Neuronal stem cell (in vitro differentiated cells): ENCODE results near the gene TMEM47.

Experiments used
- DNase-seq: peaks from one replicate; pipeline ENCODE4 v3.0.0-alpha.2; 2013; ENCODE audit warnings: low spot score
- H2AFZ ChIP-seq: one replicate; pipeline ENCODE4 v1.6.1; 2013; ENCODE audit warnings: mild to moderate bottlenecking, low read length, inconsistent platforms
- H2AK5ac ChIP-seq: 2 replicates; pipeline ENCODE4 v1.6.1; 2013; ENCODE audit warnings: low read depth, mild to moderate bottlenecking, inconsistent platforms, low read length, moderate library complexity, mixed read lengths
- H2BK120ac ChIP-seq: 2 replicates; pipeline ENCODE4 v1.6.1; 2013; ENCODE audit warnings: low read depth, mild to moderate bottlenecking, inconsistent platforms, low read length, moderate library complexity, mixed read lengths
- H2BK12ac ChIP-seq: one replicate; pipeline ENCODE4 v1.6.1; 2013; ENCODE audit warnings: low read length, inconsistent platforms
- H2BK15ac ChIP-seq: 2 replicates; pipeline ENCODE4 v1.6.1; 2013; ENCODE audit warnings: mild to moderate bottlenecking, low read length, inconsistent platforms, mixed read lengths
- H2BK5ac ChIP-seq: one replicate; pipeline ENCODE4 v1.6.1; 2013; ENCODE audit warnings: inconsistent platforms, mild to moderate bottlenecking, low read length, moderate library complexity
- H3K14ac ChIP-seq: one replicate; pipeline ENCODE4 v1.6.1; 2013; ENCODE audit warnings: low read length, inconsistent platforms
- H3K18ac ChIP-seq: 2 replicates; pipeline ENCODE4 v1.6.1; 2013; ENCODE audit warnings: low read length, inconsistent platforms
- H3K23ac ChIP-seq: 2 replicates; pipeline ENCODE4 v1.6.1; 2013; ENCODE audit warnings: low read depth, mild to moderate bottlenecking, mixed read lengths, low read length, inconsistent platforms; ENCODE audit not compliant: poor library complexity
- H3K27ac ChIP-seq: replicated peaks from 3 replicates; pipeline ENCODE4 v1.5.1; 2013; ENCODE audit warnings: low read length, inconsistent platforms
- H3K27me3 ChIP-seq, 3 experiments: 2 replicates each; pipeline ENCODE4 v1.6.1; 2013; ENCODE audit warnings: low read length in 3 of 3, mild to moderate bottlenecking in 2 of 3, inconsistent platforms in 1 of 3, low read depth in 1 of 3, mixed read lengths in 1 of 3, moderate library complexity in 1 of 3; ENCODE audit not compliant: control insufficient read depth in 3 of 3, insufficient read depth in 3 of 3
- H3K36me3 ChIP-seq, 2 donors: replicated peaks in 1 of 2; 2 replicates each; pipeline ENCODE4 v1.6.1; 2013; ENCODE audit warnings: low read length in 2 of 2; ENCODE audit not compliant: control insufficient read depth in 2 of 2, insufficient read depth in 2 of 2
- H3K4ac ChIP-seq: 2 replicates; pipeline ENCODE4 v1.6.1; 2013; ENCODE audit warnings: inconsistent platforms, mild to moderate bottlenecking, low read length, moderate library complexity
- H3K4me1 ChIP-seq, 2 donors: 1 replicate in 1 of 2; 2 replicates in 1 of 2; pipeline ENCODE4 v1.6.1; 2013; ENCODE audit warnings: low read length in 2 of 2, low read depth in 1 of 2; ENCODE audit not compliant: control insufficient read depth in 2 of 2, insufficient read depth in 1 of 2
- H3K4me2 ChIP-seq: one replicate; pipeline ENCODE4 v1.6.1; 2013; ENCODE audit warnings: mild to moderate bottlenecking, low read length, inconsistent platforms; ENCODE audit not compliant: insufficient read depth, poor library complexity, severe bottlenecking
- H3K4me3 ChIP-seq, 2 donors: 2 replicates each; pipeline ENCODE4 v1.5.1; 2013; ENCODE audit warnings: low read length in 2 of 2, mild to moderate bottlenecking in 2 of 2, inconsistent platforms in 1 of 2, moderate library complexity in 1 of 2
- H3K79me1 ChIP-seq: one replicate; pipeline ENCODE4 v1.6.1; 2013; ENCODE audit warnings: low read depth, mild to moderate bottlenecking, inconsistent platforms, low read length, moderate library complexity
- H3K9ac ChIP-seq: one replicate; pipeline ENCODE4 v1.6.1; 2013; ENCODE audit warnings: mild to moderate bottlenecking, low read depth, low read length, inconsistent platforms; ENCODE audit not compliant: poor library complexity
- H3K9me3 ChIP-seq, 2 donors: replicated peaks in 1 of 2; 2 replicates each; pipeline versions ENCODE3 to v1.6.1; 2013; ENCODE audit warnings: low read length in 2 of 2, mild to moderate bottlenecking in 2 of 2, inconsistent platforms in 1 of 2, low read depth in 1 of 2, mixed read lengths in 1 of 2, moderate library complexity in 1 of 2; ENCODE audit not compliant: control insufficient read depth in 2 of 2, insufficient read depth in 1 of 2
- H4K8ac ChIP-seq: one replicate; pipeline ENCODE4 v1.6.1; 2013; ENCODE audit warnings: low read depth, mild to moderate bottlenecking, inconsistent platforms, low read length, moderate library complexity
- H4K91ac ChIP-seq: one replicate; pipeline ENCODE4 v1.6.1; 2013; ENCODE audit warnings: low read length, low read depth, mild to moderate bottlenecking, inconsistent platforms; ENCODE audit not compliant: poor library complexity
- WGBS, 2 donors: extraction: QIAGEN DNeasy Blood & Tissue Kit; methylation state at CpG; one replicate each; pipeline ENCODE4 v1.1.7; 2013; ENCODE audit warnings: missing lambda C conversion rate in 2 of 2, mixed read lengths in 1 of 2; ENCODE audit not compliant: insufficient read length in 2 of 2, insufficient replicate concordance in 1 of 2; ENCODE audit errors: extremely low coverage in 2 of 2; 5-methylcytosine and 5-hydroxymethylcytosine counted together

Gene TMEM47

DNA sequence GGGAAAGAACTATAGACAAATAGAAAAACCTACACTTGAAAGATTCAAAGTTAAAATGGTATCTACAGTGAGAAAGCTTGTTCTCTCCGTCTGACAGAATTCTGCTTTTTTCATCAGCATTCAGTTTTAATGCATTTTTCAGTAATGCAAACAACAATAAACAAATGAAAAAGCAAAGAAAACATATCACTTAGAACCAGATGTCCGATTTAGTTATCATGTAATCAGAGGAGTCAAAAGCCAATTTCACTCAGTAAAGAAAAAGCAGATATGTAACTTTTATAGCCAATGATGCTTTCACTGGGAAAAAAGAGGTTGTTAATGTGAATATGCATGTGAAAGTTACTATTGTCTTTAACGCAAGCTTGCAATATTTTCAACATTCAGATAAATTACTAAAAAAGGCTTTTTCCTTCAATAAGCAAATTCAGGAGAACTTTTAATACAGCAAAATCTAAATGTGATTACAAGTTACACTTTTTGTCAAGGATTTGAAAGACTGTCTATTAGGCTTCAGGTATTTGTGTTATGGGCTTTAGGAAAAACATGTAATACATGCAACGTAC, 70.7 kb downstream of the TMEM47 start:
- Histone ChIP-seq H3K36me3 (no peaks in the 10 kb centered on the region), H2AK5ac (no peak overlapping the region), H3K4me3 (no peak overlapping the region), H2BK15ac (no peak overlapping the region), H3K27me3 (no peaks in the 10 kb centered on the region), H2BK120ac (no peak overlapping the region), H3K4me1 (no peaks in the 10 kb centered on the region), H4K8ac (no peak overlapping the region), H3K18ac (no peak overlapping the region), H3K9ac (no peak overlapping the region), H3K4me2 (no peak overlapping the region), H3K14ac (no peak overlapping the region), H4K91ac (no peak overlapping the region), H3K27ac (no peak overlapping the region), H3K9me3 (no peaks in the 10 kb centered on the region), H2BK5ac (no peak overlapping the region), H2BK12ac (no peak overlapping the region), H2AFZ (no peak overlapping the region), H3K79me1 (no peaks in the 10 kb centered on the region), H3K4ac (no peak overlapping the region), H3K23ac (no peak overlapping the region)
- WGBS, 2 donors, result no CpG with 5 or more reads among the region's 4 CpGs
- no peak for DNase-seq

DNA sequence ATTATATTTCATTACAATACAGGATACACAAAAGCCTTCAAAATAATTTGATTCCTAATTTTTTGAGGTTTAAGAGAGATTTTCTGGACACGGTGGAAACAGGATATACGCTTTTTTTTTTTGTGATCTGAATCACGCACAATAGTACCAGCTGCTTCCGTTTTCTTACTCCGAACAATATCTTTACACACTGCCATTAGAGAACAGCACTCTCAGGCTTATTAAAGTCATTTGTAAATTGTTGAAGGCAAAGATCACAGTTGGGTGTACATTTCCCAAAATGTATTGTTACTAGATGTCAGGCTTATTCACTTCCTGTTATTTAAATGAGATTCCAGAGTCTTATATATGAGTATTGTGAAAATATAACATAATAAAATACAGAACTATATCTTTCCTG, 71.5 kb downstream of the TMEM47 start:
- Histone ChIP-seq H3K27me3 (no peaks in the 10 kb centered on the region), H4K8ac (no peak overlapping the region), H3K4me3 (no peak overlapping the region), H3K36me3 (no peaks in the 10 kb centered on the region), H2BK5ac (no peak overlapping the region), H3K79me1 (no peaks in the 10 kb centered on the region), H2AK5ac (no peak overlapping the region), H2BK15ac (no peak overlapping the region), H3K4ac (no peak overlapping the region), H3K14ac (no peak overlapping the region), H3K4me1 (no peaks in the 10 kb centered on the region), H3K18ac (no peak overlapping the region), H3K4me2 (no peak overlapping the region), H3K9ac (no peak overlapping the region), H2BK120ac (no peak overlapping the region), H3K27ac (no peak overlapping the region), H3K9me3 (no peaks in the 10 kb centered on the region), H2BK12ac (no peak overlapping the region), H3K23ac (no peak overlapping the region), H2AFZ (no peak overlapping the region), H4K91ac (no peak overlapping the region)
- WGBS, 2 donors, result no CpG with 5 or more reads among the region's 5 CpGs
- no peak for DNase-seq

DNA sequence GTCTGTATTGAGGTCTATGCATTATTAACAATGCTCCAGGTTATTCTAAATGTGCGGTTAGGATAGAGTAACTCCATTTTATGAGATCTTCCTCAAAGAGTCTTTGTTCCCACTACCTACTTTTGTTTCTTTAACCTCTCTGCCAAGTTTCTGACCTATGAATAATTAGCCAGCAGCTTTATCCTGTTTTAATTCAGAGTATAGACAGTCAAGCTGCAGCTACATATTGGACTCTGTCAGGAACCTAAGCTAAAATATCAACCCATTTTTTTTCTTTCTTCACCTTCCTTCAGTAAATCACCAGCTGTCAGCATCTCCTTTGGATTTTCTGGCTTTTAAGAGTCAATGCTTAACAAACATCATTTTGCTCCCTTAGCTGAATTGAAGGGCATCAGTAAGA, 72.3 kb downstream of the TMEM47 start:
- WGBS, 2 donors, result no CpG with 5 or more reads among the region's 1 CpG
- no peak overlapping the region for H3K4me3 ChIP-seq

DNA sequence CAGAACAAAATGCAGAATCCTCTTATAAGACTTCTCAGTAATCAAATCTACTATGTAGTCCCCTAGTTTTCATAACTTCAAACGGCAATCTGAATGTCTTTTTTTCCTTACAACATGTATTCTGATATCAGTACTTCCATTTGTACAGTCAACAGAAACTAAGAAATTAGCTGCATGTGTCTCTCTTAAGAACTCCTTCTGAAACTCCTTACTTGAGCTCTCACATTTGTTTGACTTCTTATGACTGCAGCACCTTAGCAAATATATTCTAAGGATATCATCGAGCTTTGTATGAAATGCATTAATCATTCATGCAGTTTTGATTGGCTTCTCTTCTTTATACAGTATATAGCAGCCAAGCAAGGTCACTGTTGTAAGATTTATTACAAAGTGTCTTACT, 77.0 kb downstream of the TMEM47 start:
- Histone ChIP-seq H3K18ac (no peak overlapping the region), H3K27me3 (no peaks in the 10 kb centered on the region), H3K9ac (no peak overlapping the region), H3K4me3 (no peak overlapping the region), H2BK12ac (no peak overlapping the region), H2BK120ac (no peak overlapping the region), H4K91ac (no peak overlapping the region), H3K4ac (no peak overlapping the region), H3K4me1 (no peaks in the 10 kb centered on the region), H3K27ac (no peak overlapping the region), H3K9me3 (no peaks in the 10 kb centered on the region), H4K8ac (no peak overlapping the region), H2AFZ (no peak overlapping the region), H2AK5ac (no peak overlapping the region), H3K23ac (no peak overlapping the region), H2BK15ac (no peak overlapping the region), H3K36me3 (no peaks in the 10 kb centered on the region), H3K4me2 (no peak overlapping the region), H3K79me1 (no peaks in the 10 kb centered on the region), H2BK5ac (no peak overlapping the region), H3K14ac (no peak overlapping the region)
- no peak for DNase-seq
- no CpG with 5 or more reads among the region's 2 CpGs for WGBS, 2 donors

More for the DNA sequence above, 72.3 kb downstream of the TMEM47 start:
- Histone ChIP-seq H3K9ac (no peak overlapping the region), H3K18ac (no peak overlapping the region), H3K14ac (no peak overlapping the region), H3K23ac (no peak overlapping the region), H3K27ac (no peak overlapping the region), H3K79me1 (no peaks in the 10 kb centered on the region), H2BK12ac (no peak overlapping the region), H2AK5ac (no peak overlapping the region), H3K4me2 (no peak overlapping the region), H3K27me3 (no peaks in the 10 kb centered on the region), H4K8ac (no peak overlapping the region), H3K36me3 (no peaks in the 10 kb centered on the region), H2BK120ac (no peak overlapping the region), H3K4me1 (no peaks in the 10 kb centered on the region), H4K91ac (no peak overlapping the region), H3K4ac (no peak overlapping the region), H2AFZ (no peak overlapping the region), H2BK15ac (no peak overlapping the region), H3K9me3 (no peaks in the 10 kb centered on the region), H2BK5ac (no peak overlapping the region)
- no peak for DNase-seq
